Measurements from ENCODE around the gene PRAC2.

Gene PRAC2

GRCh38 chr17:48690655-48691054 is 32.3 kb upstream of the PRAC2 start (continued):
- TF ChIP-seq CSRNP3 (CRISPR knock-in tag; IDR thresholded peaks at IDR 0.05) (no peak), TSHZ2 (CRISPR knock-in tag; IDR thresholded peaks at IDR 0.05) (no peak)

GRCh38 chr17:48692049-48692448 is 30.9 kb upstream of the PRAC2 start:
- ATAC-seq = no peak
- TF ChIP-seq ARNTL (CRISPR knock-in tag; IDR thresholded peaks at IDR 0.05; ENCODE audit: borderline replicate concordance, low read depth) = no peak
- no peak for TF ChIP-seq OSR1 (CRISPR knock-in tag; IDR thresholded peaks at IDR 0.05)
- no peak for TF ChIP-seq CREB5 (CRISPR knock-in tag; IDR thresholded peaks at IDR 0.05; ENCODE audit: low read depth)
- no peak for TF ChIP-seq TOX (CRISPR knock-in tag; IDR thresholded peaks at IDR 0.05; ENCODE audit: borderline replicate concordance)
- no peak for TF ChIP-seq RARB (CRISPR knock-in tag; IDR thresholded peaks at IDR 0.05)
- no peak for TF ChIP-seq PPARA (CRISPR knock-in tag; IDR thresholded peaks at IDR 0.05; ENCODE audit: borderline replicate concordance)
- TF ChIP-seq TSHZ2 (CRISPR knock-in tag; IDR thresholded peaks at IDR 0.05) = no peak
- no peak for TF ChIP-seq TCF4 (CRISPR knock-in tag; IDR thresholded peaks at IDR 0.05; ENCODE audit: borderline replicate concordance)
- TF ChIP-seq POU6F1 (CRISPR knock-in tag; IDR thresholded peaks at IDR 0.05; ENCODE audit: borderline replicate concordance, low read depth) = no peak
- TF ChIP-seq BACH2 (CRISPR knock-in tag; IDR thresholded peaks at IDR 0.05; ENCODE audit: borderline replicate concordance) = no peak

GRCh38 chr17:48693178-48693577 is 29.8 kb upstream of the PRAC2 start:
- ATAC-seq = no peak
- TF ChIP-seq ESRRG (CRISPR knock-in tag; IDR thresholded peaks at IDR 0.05) = no peak
- TF ChIP-seq CSRNP3 (CRISPR knock-in tag; IDR thresholded peaks at IDR 0.05) = no peak
- TF ChIP-seq ZC3H10 (CRISPR knock-in tag; IDR thresholded peaks at IDR 0.05) = no peak
- TF ChIP-seq TOX (CRISPR knock-in tag; IDR thresholded peaks at IDR 0.05; ENCODE audit: borderline replicate concordance) = no peak
- TF ChIP-seq TCF4 (CRISPR knock-in tag; IDR thresholded peaks at IDR 0.05; ENCODE audit: borderline replicate concordance) = no peak
- TF ChIP-seq ZFP3 (CRISPR knock-in tag; IDR thresholded peaks at IDR 0.05) = no peak
- TF ChIP-seq ZNF565 (CRISPR knock-in tag; conservative IDR thresholded peaks at IDR 0.05; ENCODE audit: low read depth) = no peak
- TF ChIP-seq CREB5 (CRISPR knock-in tag; IDR thresholded peaks at IDR 0.05; ENCODE audit: low read depth) = no peak
- TF ChIP-seq OSR1 (CRISPR knock-in tag; IDR thresholded peaks at IDR 0.05) = no peak
- TF ChIP-seq ZNF70 (CRISPR knock-in tag; IDR thresholded peaks at IDR 0.05) = no peak
- TF ChIP-seq ISL1 (CRISPR knock-in tag; IDR thresholded peaks at IDR 0.05) = no peak
- no peak for TF ChIP-seq PATZ1 (CRISPR knock-in tag; IDR thresholded peaks at IDR 0.05; ENCODE audit: borderline replicate concordance)
- TF ChIP-seq ARNTL (CRISPR knock-in tag; IDR thresholded peaks at IDR 0.05; ENCODE audit: borderline replicate concordance, low read depth) = no peak
- no peak for TF ChIP-seq RARB (CRISPR knock-in tag; IDR thresholded peaks at IDR 0.05)
- TF ChIP-seq SNAI2 (CRISPR knock-in tag; IDR thresholded peaks at IDR 0.05) = no peak
- TF ChIP-seq CSDC2 (CRISPR knock-in tag; IDR thresholded peaks at IDR 0.05) = no peak
- TF ChIP-seq POU6F1 (CRISPR knock-in tag; IDR thresholded peaks at IDR 0.05; ENCODE audit: borderline replicate concordance, low read depth) = no peak
